ENCODE data around the gene HYOU1. TPM values are rescaled to one million over a fixed set of nuclear protein-coding genes. Genes with fewer than 3 reads are reported as not detected.

HYOU1 gene
- total RNA-seq, 1 experiment from 2014 or later, result 228 TPM

- H3K23me2 ChIP-seq (ENCODE audit: insufficient read length, low read depth, low read length, poor library complexity, severe bottlenecking), result peaks cover 14% of the 10 kb centered on the region
- peaks cover 3% of the 10 kb centered on the region for H3K79me1 ChIP-seq (ENCODE audit: insufficient read depth, low read depth, low read length, poor library complexity, severe bottlenecking)
- no peak overlapping the region for H2BK15ac ChIP-seq (ENCODE audit: low read depth, low read length)
- H3K4me3 Mint-ChIP-seq, result peak overlapping the region; percentile 79 to 83
- H3K27ac Mint-ChIP-seq, result peak overlapping the region in 2 of 3 experiments; percentile 32 to 59; a peak in 6 of 7 replicates
- no peak overlapping the region for H3K14ac ChIP-seq (ENCODE audit: insufficient read depth, low read length)
- no peak overlapping the region for H3K23ac ChIP-seq (ENCODE audit: insufficient read length, low read depth, low read length)
- no peaks in the 10 kb centered on the region for H4K20me1 ChIP-seq (ENCODE audit: control insufficient read depth, insufficient read depth, insufficient read length)
- peaks cover 21 to 43% (median 42%) of the 10 kb centered on the region in 3 experiments for H3K36me3 Mint-ChIP-seq (ENCODE audit: insufficient read depth in 1 of 3, low read depth in 3 of 3)
- no peak overlapping the region for H3K4ac ChIP-seq (ENCODE audit: low read depth, low read length)
- no peak overlapping the region for H2AFZ ChIP-seq (ENCODE audit: low read length)
- peak overlapping the region; percentile 80 for H3K9ac ChIP-seq (ENCODE audit: extremely low read depth, insufficient read length, low read length)
- H3K4me1 Mint-ChIP-seq, result peaks cover 22% of the 10 kb centered on the region in 2 experiments
- H4K91ac ChIP-seq (ENCODE audit: insufficient read length, low read depth, low read length), result no peak overlapping the region
- no peaks in the 10 kb centered on the region for H3K9me3 Mint-ChIP-seq
- WGBS (ENCODE audit: extremely low coverage, insufficient read length, low lambda C conversion rate), result no CpG with 5 or more reads among the region's 10 CpGs
- peak overlapping the region; percentile 47 for H3K4me2 ChIP-seq (ENCODE audit: insufficient read depth, insufficient read length, low read length)
- H2BK12ac ChIP-seq (ENCODE audit: insufficient read length, low read depth, low read length), result no peak overlapping the region
- no peaks in the 10 kb centered on the region; the same call in 1 of the 2 replicates for H3K27me3 Mint-ChIP-seq (ENCODE audit: low read depth)
- no peaks in the 10 kb centered on the region for H3K79me2 ChIP-seq (ENCODE audit: insufficient read depth, low read length)
- H4K5ac ChIP-seq (ENCODE audit: insufficient read length, low read depth, low read length), result no peak overlapping the region
- no peak overlapping the region for H4K8ac ChIP-seq (replicated peaks; ENCODE audit: insufficient read length, low read depth, low read length)
- H3K18ac ChIP-seq (ENCODE audit: insufficient read length, low read depth, low read length), result no peak overlapping the region
- no peak overlapping the region for H3T11ph ChIP-seq (ENCODE audit: low read length)
- no peaks in the 10 kb centered on the region for H3K9me3 ChIP-seq (ENCODE audit: control insufficient read depth, low read depth, low read length)
- no peaks in the 10 kb centered on the region for H3K27me3 ChIP-seq (ENCODE audit: insufficient read depth, low read length)
- no peak overlapping the region for H2BK20ac ChIP-seq (ENCODE audit: low read depth, low read length, poor library complexity, severe bottlenecking)
- TF ChIP-seq CTCF (conservative IDR thresholded peaks at IDR 0.05), result no peak
- H2BK5ac ChIP-seq (ENCODE audit: insufficient read length, low read length), result no peak overlapping the region
- H2BK120ac ChIP-seq (ENCODE audit: low read depth, low read length, poor library complexity, severe bottlenecking), result no peak overlapping the region
- H3K4me1 ChIP-seq (ENCODE audit: insufficient read depth, low read length), result peaks cover 8% of the 10 kb centered on the region; the same call in 1 of the 2 replicates
- H2AK5ac ChIP-seq (ENCODE audit: insufficient read length, low read length), result no peak overlapping the region
- no peak for DNase-seq
- H3K56ac ChIP-seq (ENCODE audit: insufficient read length, low read depth, low read length), result no peak overlapping the region
- no peak overlapping the region for H3K27ac ChIP-seq (ENCODE audit: insufficient read length, low read depth, low read length)
These were observed 27.5 kb downstream of the HYOU1 start for GRCh38 chr11:119029340-119030028.

Measured in H9 (cell line).